ENCODE results near the gene SLC25A21.
"Not testable (repeated sequence)": the region's sequence is repeated elsewhere in the genome, so short reads cannot be mapped to it uniquely, and the experiment has no call there.

Gene SLC25A21

GRCh38 chr14:37198907-37199306 is 26.5 kb upstream of the SLC25A21 start:
- peak overlapping the region; percentile 81 for H3K4me3 ChIP-seq (ENCODE audit: low read length)
- peak overlapping the region; percentile 89 for H3K9ac ChIP-seq (ENCODE audit: low read depth, low read length)
- H3K27me3 ChIP-seq (ENCODE audit: control insufficient read depth, insufficient read depth, low read length), result no peaks in the 10 kb centered on the region
- peaks cover 16% of the 10 kb centered on the region for H3K4me1 ChIP-seq (ENCODE audit: control insufficient read depth, insufficient read depth, low read length)
- H3K36me3 ChIP-seq (ENCODE audit: insufficient read depth, low read length), result no peaks in the 10 kb centered on the region
- H3K4me2 ChIP-seq (ENCODE audit: low read length), result peak overlapping the region; percentile 92
- H3K9me3 ChIP-seq (replicated peaks; ENCODE audit: low read length), result no peaks in the 10 kb centered on the region

DNA sequence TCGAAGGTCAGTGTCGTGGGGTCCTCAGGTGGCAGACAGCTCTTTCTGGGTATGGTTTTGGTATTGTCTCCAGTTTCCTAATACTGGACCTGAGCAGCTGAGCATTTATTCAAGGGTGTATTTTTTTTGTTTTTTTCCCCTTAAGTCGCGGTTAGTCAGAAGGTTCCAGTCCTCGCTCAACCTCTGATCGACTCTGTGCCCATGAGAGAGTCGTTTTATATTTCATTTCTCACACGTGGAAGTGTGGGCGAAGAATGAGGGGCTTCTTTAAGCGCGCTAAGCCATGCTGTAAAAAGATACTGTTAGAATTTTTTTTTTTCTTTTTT is 25.8 kb upstream of the SLC25A21 start:
- peak overlapping the region; percentile 81 for H3K4me3 ChIP-seq (ENCODE audit: low read length)
- H3K9ac ChIP-seq (ENCODE audit: low read depth, low read length), result peak overlapping the region; percentile 89
- no peaks in the 10 kb centered on the region for H3K27me3 ChIP-seq (ENCODE audit: control insufficient read depth, insufficient read depth, low read length)
- H3K9me3 ChIP-seq (replicated peaks; ENCODE audit: low read length), result no peaks in the 10 kb centered on the region
- H3K36me3 ChIP-seq (ENCODE audit: insufficient read depth, low read length), result no peaks in the 10 kb centered on the region
- peaks cover 16% of the 10 kb centered on the region for H3K4me1 ChIP-seq (ENCODE audit: control insufficient read depth, insufficient read depth, low read length)
- H3K4me2 ChIP-seq (ENCODE audit: low read length), result peak overlapping the region; percentile 92

DNA sequence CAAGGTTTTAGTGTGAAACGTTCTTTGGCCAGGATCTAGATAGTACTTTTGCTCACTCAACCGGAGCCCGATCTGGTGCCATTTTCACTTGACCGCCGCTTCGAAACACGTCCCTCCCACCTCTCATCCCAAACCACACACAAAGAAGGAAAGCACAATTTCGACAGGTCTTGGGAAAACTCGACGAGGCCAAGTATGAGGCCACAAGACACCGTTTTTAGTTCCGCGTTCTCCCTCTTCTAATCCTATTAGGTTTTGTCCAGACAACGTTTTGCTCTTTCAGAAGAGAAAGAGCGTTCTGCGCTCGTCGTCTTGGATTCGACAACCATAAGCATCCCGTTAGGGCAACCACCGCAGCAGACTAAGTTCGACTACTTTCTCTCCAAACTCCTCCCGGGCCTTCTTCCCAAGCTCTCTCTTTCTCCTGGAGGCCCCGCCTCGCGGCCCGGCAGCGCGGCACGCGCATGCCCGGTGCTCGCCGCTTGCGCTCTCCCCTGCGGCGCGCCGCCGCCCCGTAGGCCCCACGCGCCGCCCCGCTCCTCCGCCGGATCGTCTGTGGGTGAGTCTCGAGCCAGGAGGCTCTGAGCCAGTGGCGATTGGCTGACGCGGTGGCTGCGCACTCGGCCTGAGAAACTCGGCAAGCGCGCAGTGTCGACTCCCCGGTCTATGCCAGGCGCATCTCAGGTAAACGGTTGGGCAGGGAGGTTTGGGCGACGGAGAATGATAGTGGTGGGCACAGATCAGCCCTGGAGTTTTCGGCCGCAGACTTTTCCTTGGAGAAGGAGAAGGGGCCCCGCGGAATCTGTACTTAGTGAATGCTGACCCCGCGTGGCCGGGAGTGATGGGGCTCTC is 25.2 kb upstream of the SLC25A21 start, which contains the start of gene MIPOL1:
MIPOL1 (plus strand) TSS at position 517 of the 852 bp plus-strand sequence. CDS start 49,952 bp downstream, outside the sequence.
- Histone ChIP-seq H3K4me3 (ENCODE audit: low read length) (peak within 1 kb of the TSS; percentile 81), H3K9ac (ENCODE audit: low read depth, low read length) (peak within 1 kb of the TSS; percentile 89), H3K4me1 (ENCODE audit: control insufficient read depth, insufficient read depth, low read length) (peaks cover 16% of the 10 kb centered on the region)

DNA sequence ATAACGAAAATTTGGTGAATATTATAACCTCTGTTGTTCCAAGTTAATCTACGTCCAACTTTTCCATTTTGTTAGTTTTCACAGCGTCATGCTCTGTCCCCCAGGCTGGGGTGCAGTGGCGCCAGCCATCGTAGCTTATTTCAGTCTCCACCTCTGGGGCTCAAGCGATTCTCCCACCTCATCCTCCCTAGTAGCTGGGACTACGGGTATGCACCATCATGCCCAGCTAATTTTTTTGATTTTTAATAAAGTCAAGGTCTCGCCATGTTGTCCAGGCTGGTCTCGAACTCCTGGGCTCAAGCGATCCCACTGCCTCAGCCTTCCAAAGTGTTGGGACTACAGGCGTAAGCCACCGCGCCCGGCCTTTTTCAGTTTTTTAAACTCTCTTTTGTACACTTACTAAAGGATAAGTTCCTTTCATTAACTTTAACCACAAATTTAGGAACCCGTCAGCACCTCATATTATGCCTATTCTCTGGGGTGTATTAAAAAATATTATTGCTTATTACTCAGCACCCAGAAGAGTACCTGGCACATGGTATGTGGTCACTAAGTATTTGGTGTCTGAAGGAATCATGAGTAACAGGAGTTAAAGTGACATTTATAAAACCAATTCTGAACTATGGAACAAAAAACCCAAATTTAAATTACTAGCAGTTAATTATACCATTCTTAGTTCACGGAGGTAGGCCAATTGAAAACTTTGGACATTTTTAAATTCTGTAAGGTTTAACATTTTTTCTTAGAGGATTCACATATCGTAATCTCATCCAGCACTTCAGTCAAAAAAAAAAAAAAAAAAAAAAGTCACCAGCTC is 24.4 kb upstream of the SLC25A21 start:
- Histone ChIP-seq H3K9me3 (replicated peaks; ENCODE audit: low read length) (no peaks in the 10 kb centered on the region), H3K36me3 (ENCODE audit: insufficient read depth, low read length) (no peaks in the 10 kb centered on the region), H3K4me3 (ENCODE audit: low read length) (peak overlapping the region; percentile 81), H3K4me2 (ENCODE audit: low read length) (peak overlapping the region; percentile 92), H3K9ac (ENCODE audit: low read depth, low read length) (peak overlapping the region; percentile 89), H3K27me3 (ENCODE audit: control insufficient read depth, insufficient read depth, low read length) (no peaks in the 10 kb centered on the region), H3K4me1 (ENCODE audit: control insufficient read depth, insufficient read depth, low read length) (peaks cover 16% of the 10 kb centered on the region)

More for the DNA sequence above, 25.2 kb upstream of the SLC25A21 start, which contains the start of gene MIPOL1:
- Histone ChIP-seq H3K4me2 (ENCODE audit: low read length) (peak within 1 kb of the TSS; percentile 92), H3K27me3 (ENCODE audit: control insufficient read depth, insufficient read depth, low read length) (no peaks in the 10 kb centered on the region), H3K36me3 (ENCODE audit: insufficient read depth, low read length) (no peaks in the 10 kb centered on the region), H3K9me3 (replicated peaks; ENCODE audit: low read length) (no peaks in the 10 kb centered on the region)

GRCh38 chr14:37195327-37195726 is 22.9 kb upstream of the SLC25A21 start:
- H3K27me3 ChIP-seq (ENCODE audit: control insufficient read depth, insufficient read depth, low read length), result no peaks in the 10 kb centered on the region
- H3K4me2 ChIP-seq (ENCODE audit: low read length), result no peak overlapping the region
- no peak overlapping the region for H3K4me3 ChIP-seq (ENCODE audit: low read length)
- no peaks in the 10 kb centered on the region for H3K36me3 ChIP-seq (ENCODE audit: insufficient read depth, low read length)
- H3K9me3 ChIP-seq (replicated peaks; ENCODE audit: low read length), result no peaks in the 10 kb centered on the region
- no peak overlapping the region for H3K9ac ChIP-seq (ENCODE audit: low read depth, low read length)
- peaks cover 16% of the 10 kb centered on the region for H3K4me1 ChIP-seq (ENCODE audit: control insufficient read depth, insufficient read depth, low read length)

DNA sequence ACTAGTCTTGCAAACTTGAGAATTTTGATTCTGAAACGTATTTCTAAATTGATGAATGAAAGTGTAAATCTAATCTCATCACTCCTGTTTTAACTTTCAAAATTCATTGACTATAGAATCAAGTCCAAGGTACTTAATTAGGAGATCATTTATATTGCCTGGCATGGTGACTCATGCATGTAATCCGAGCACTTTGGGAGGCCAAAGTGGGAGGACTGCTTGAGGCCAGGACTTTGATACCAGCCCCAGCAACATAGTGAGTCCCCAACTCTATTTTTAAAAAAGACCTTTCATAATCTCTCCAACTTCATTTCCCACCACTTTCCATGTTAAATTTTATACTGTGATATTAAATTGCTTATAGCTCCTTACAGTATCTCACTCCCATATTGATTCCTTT is 22.3 kb upstream of the SLC25A21 start:
- no peak overlapping the region for H3K4me3 ChIP-seq (ENCODE audit: low read length)
- peaks cover 16% of the 10 kb centered on the region for H3K4me1 ChIP-seq (ENCODE audit: control insufficient read depth, insufficient read depth, low read length)
- H3K9me3 ChIP-seq (replicated peaks; ENCODE audit: low read length), result no peaks in the 10 kb centered on the region
- no peaks in the 10 kb centered on the region for H3K27me3 ChIP-seq (ENCODE audit: control insufficient read depth, insufficient read depth, low read length)
- H3K9ac ChIP-seq (ENCODE audit: low read depth, low read length), result no peak overlapping the region
- H3K4me2 ChIP-seq (ENCODE audit: low read length), result no peak overlapping the region
- no peaks in the 10 kb centered on the region for H3K36me3 ChIP-seq (ENCODE audit: insufficient read depth, low read length)

- not testable (repeated sequence) for H3K9ac ChIP-seq (ENCODE audit: low read depth, low read length); H3K4me2 ChIP-seq (ENCODE audit: low read length); H3K4me1 ChIP-seq (ENCODE audit: control insufficient read depth, insufficient read depth, low read length); H3K4me3 ChIP-seq (ENCODE audit: low read length); H3K27me3 ChIP-seq (ENCODE audit: control insufficient read depth, insufficient read depth, low read length); H3K9me3 ChIP-seq (replicated peaks; ENCODE audit: low read length); H3K36me3 ChIP-seq (ENCODE audit: insufficient read depth, low read length)
Observed at GRCh38 chr14:37189733-37190132, 17.3 kb upstream of the SLC25A21 start.

DNA sequence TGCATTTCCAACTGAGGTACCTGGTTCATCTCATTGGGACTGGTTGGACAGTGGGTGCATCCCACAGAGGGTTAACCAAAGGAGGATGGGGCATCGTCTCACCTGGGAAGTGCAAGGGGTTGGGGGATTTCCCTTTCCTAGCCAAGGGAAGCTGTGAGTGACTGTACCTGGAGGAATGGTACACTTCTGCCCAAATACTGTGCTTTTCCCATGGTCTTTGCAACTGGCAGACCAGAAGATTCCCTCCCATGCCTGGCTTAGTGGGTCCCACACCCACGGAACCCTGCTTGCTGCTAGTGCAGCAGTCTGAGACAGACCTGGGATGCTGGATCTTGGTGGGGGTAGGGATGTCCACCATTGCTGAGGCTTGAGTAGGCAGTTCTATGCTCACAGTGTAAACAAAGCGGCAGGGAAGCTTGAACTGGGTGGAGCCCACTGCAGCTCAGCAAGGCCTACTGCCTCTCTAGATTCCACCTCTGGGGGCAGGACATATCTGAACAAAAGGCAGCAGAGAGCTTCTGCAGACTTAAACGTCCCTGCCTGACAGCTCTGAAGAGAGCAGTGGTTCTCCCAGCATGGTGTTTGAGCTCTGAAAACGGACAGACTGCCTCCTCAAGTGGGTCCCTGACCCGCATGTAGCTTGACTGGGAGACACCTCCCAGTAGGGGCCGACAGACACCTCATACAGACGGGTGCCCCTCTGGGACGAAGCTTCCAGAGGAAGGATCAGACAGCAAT is 15.6 kb upstream of the SLC25A21 start:
- not testable (repeated sequence) for H3K9me3 ChIP-seq (replicated peaks; ENCODE audit: low read length); H3K27me3 ChIP-seq (ENCODE audit: control insufficient read depth, insufficient read depth, low read length); H3K9ac ChIP-seq (ENCODE audit: low read depth, low read length); H3K4me3 ChIP-seq (ENCODE audit: low read length); H3K36me3 ChIP-seq (ENCODE audit: insufficient read depth, low read length); H3K4me1 ChIP-seq (ENCODE audit: control insufficient read depth, insufficient read depth, low read length); H3K4me2 ChIP-seq (ENCODE audit: low read length)

- H3K4me3 ChIP-seq (ENCODE audit: low read length), result no peak overlapping the region
- no peaks in the 10 kb centered on the region for H3K9me3 ChIP-seq (replicated peaks; ENCODE audit: low read length)
- no peaks in the 10 kb centered on the region for H3K27me3 ChIP-seq (ENCODE audit: control insufficient read depth, insufficient read depth, low read length)
- H3K4me1 ChIP-seq (ENCODE audit: control insufficient read depth, insufficient read depth, low read length), result no peaks in the 10 kb centered on the region
- no peak overlapping the region for H3K4me2 ChIP-seq (ENCODE audit: low read length)
- no peaks in the 10 kb centered on the region for H3K36me3 ChIP-seq (ENCODE audit: insufficient read depth, low read length)
- no peak overlapping the region for H3K9ac ChIP-seq (ENCODE audit: low read depth, low read length)
Observed at GRCh38 chr14:37187294-37187693, 14.9 kb upstream of the SLC25A21 start.

DNA sequence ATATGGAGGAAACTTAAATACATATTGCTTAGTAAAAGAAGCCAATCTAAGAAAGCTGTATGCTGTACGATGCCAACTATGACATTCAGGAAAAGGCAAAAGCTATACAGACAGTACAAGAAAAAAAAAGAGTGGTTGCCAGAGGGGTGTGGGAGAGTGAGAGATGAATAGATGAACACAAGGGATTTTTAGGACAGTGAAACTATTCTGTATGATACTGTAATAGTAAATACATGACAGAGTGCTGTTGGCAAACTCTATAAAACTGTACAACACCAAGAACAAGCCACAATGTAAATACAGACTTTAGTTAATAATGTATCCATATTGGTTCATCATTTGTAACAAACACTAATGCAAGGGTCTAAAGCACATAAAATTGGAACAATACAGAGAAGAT is 14.5 kb upstream of the SLC25A21 start:
- Histone ChIP-seq H3K4me2 (ENCODE audit: low read length) (no peak overlapping the region), H3K4me1 (ENCODE audit: control insufficient read depth, insufficient read depth, low read length) (no peaks in the 10 kb centered on the region), H3K4me3 (ENCODE audit: low read length) (no peak overlapping the region), H3K9me3 (replicated peaks; ENCODE audit: low read length) (no peaks in the 10 kb centered on the region), H3K36me3 (ENCODE audit: insufficient read depth, low read length) (no peaks in the 10 kb centered on the region), H3K9ac (ENCODE audit: low read depth, low read length) (no peak overlapping the region), H3K27me3 (ENCODE audit: control insufficient read depth, insufficient read depth, low read length) (no peaks in the 10 kb centered on the region)

- Histone ChIP-seq H3K4me1 (ENCODE audit: control insufficient read depth, insufficient read depth, low read length) (no peaks in the 10 kb centered on the region), H3K4me2 (ENCODE audit: low read length) (no peak overlapping the region), H3K9me3 (replicated peaks; ENCODE audit: low read length) (no peaks in the 10 kb centered on the region), H3K4me3 (ENCODE audit: low read length) (no peak overlapping the region), H3K36me3 (ENCODE audit: insufficient read depth, low read length) (no peaks in the 10 kb centered on the region), H3K27me3 (ENCODE audit: control insufficient read depth, insufficient read depth, low read length) (no peaks in the 10 kb centered on the region), H3K9ac (ENCODE audit: low read depth, low read length) (no peak overlapping the region)
Observed at GRCh38 chr14:37185670-37186069, 13.3 kb upstream of the SLC25A21 start.
